ENCODE results near the gene SLC29A3.
"Not testable (repeated sequence)": the region's sequence is repeated elsewhere in the genome, so short reads cannot be mapped to it uniquely, and the experiment has no call there.

The SLC29A3 gene

DNA sequence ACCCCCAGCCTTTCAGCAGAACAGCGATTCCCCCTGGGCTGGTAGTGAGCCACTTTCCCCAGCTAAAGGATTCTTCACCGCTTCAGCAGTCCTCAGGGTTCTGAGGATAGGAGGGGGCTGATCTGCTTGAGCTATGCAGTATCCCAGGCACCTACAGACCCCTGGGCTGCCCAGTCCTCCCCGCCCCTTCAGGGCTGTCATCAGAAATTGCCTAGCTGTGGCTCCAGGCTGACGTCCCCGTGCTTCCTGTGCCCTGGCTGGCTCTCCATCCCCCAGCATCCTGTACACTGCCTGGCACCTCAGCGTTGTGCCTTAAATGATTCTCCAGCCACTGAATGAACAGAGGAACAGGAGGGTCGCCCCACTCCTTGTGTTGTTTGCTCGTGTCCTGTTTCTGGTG, 39.2 kb downstream of the SLC29A3 start:
- no peak for TF ChIP-seq ZNF274 (IDR thresholded peaks at IDR 0.05; ENCODE audit: low read depth, low read length)
- no peak for TF ChIP-seq YY1 (IDR thresholded peaks at IDR 0.05; ENCODE audit: insufficient read depth, insufficient read length)
- no peak for TF ChIP-seq SUZ12 (IDR thresholded peaks at IDR 0.05; ENCODE audit: extremely low read depth, insufficient read depth, insufficient read length)

GRCh38 chr10:71358906-71359305, 39.8 kb downstream of the SLC29A3 start:
- H3K36me3 ChIP-seq (ENCODE audit: insufficient read depth, insufficient read length, low read length), result peaks cover 18% of the 10 kb centered on the region

More for the DNA sequence above, 39.2 kb downstream of the SLC29A3 start:
- no peak for DNase-seq (ENCODE audit: low read depth, low spot score)
- H3K36me3 ChIP-seq (ENCODE audit: insufficient read depth, insufficient read length, low read length), result peaks cover 18% of the 10 kb centered on the region
- H3K27me3 ChIP-seq (ENCODE audit: insufficient read depth, insufficient read length), result no peaks in the 10 kb centered on the region
- no peak overlapping the region for H3K9ac ChIP-seq (ENCODE audit: insufficient read length, low read depth)
- H3K9me3 ChIP-seq (ENCODE audit: insufficient read depth, low read length), result no peaks in the 10 kb centered on the region
- no peaks in the 10 kb centered on the region for H3K4me1 ChIP-seq (ENCODE audit: insufficient read depth, insufficient read length)
- no peak overlapping the region for H3K4me3 ChIP-seq (ENCODE audit: insufficient read length, low read depth)

DNA sequence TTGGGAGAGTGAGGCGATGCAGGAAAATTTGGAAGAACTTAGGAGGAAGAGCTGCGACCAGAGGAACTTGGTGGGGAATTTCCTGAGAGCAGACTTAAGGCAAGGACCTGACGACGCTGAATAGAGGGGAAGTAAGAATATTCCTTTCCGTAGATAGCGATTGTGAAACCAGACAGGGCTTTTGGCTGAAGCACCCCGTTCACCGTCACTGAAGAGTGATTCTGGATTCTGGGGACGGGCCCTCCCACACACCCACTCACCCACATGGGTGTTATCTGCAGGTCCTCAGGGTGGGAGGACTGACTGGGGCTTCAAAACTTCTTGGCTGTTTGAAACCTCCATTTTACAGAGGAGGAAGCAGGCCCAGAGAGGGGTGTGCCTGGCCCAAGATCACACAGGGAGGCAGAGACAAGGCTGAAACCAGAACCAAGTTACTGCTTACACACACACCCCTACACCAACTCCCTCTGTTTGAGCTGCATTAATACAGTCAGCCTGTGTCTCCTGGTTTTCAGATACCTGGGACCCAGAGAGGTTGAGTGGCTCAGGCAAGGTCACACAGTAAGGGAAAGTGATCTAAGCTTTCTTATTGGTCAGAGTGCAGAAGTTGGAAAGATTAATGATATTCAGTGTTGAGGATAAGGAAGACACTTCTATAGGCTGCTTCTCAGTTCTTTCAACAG, 40.4 kb downstream of the SLC29A3 start:
- H3K9ac ChIP-seq (ENCODE audit: insufficient read length, low read depth), result no peak overlapping the region
- no peak overlapping the region for H3K4me3 ChIP-seq (ENCODE audit: insufficient read length, low read depth)
- no peaks in the 10 kb centered on the region for H3K9me3 ChIP-seq (ENCODE audit: insufficient read depth, low read length)
- peaks cover 18% of the 10 kb centered on the region for H3K36me3 ChIP-seq (ENCODE audit: insufficient read depth, insufficient read length, low read length)
- no peak for DNase-seq (ENCODE audit: low read depth, low spot score)
- no peaks in the 10 kb centered on the region for H3K27me3 ChIP-seq (ENCODE audit: insufficient read depth, insufficient read length)
- TF ChIP-seq YY1 (IDR thresholded peaks at IDR 0.05; ENCODE audit: insufficient read depth, insufficient read length) (no peak), ZNF274 (IDR thresholded peaks at IDR 0.05; ENCODE audit: low read depth, low read length) (no peak), SUZ12 (IDR thresholded peaks at IDR 0.05; ENCODE audit: extremely low read depth, insufficient read depth, insufficient read length) (no peak)
- no peaks in the 10 kb centered on the region for H3K4me1 ChIP-seq (ENCODE audit: insufficient read depth, insufficient read length)

More at GRCh38 chr10:71358906-71359305, 39.8 kb downstream of the SLC29A3 start:
- not testable (repeated sequence) for H3K4me1 ChIP-seq (ENCODE audit: insufficient read depth, insufficient read length); H3K9me3 ChIP-seq (ENCODE audit: insufficient read depth, low read length); H3K4me3 ChIP-seq (ENCODE audit: insufficient read length, low read depth); H3K9ac ChIP-seq (ENCODE audit: insufficient read length, low read depth); H3K27me3 ChIP-seq (ENCODE audit: insufficient read depth, insufficient read length); DNase-seq (ENCODE audit: low read depth, low spot score)

DNA sequence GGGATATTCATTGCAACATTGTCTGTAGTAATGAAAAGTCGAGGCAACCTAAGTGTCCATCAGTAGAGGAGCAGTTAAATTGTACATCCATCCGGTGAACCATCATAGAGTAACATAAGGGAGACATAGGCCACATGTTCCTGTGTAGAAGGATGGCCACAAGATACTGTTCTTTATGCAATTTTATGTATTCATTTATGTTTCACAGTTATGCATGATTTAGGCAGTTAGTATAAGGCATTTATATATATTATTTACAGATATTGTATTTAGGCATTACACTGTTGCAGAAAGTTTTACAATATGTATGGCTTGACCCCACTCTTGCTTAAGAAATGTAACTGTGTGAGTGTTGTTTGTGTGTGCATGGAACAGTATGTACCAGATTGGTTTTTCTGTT, 41.7 kb downstream of the SLC29A3 start:
- H3K36me3 ChIP-seq (ENCODE audit: insufficient read depth, insufficient read length, low read length), result peaks cover 18% of the 10 kb centered on the region
- H3K4me3 ChIP-seq (ENCODE audit: insufficient read length, low read depth), result no peak overlapping the region
- no peaks in the 10 kb centered on the region for H3K4me1 ChIP-seq (ENCODE audit: insufficient read depth, insufficient read length)
- no peaks in the 10 kb centered on the region for H3K9me3 ChIP-seq (ENCODE audit: insufficient read depth, low read length)
- no peaks in the 10 kb centered on the region for H3K27me3 ChIP-seq (ENCODE audit: insufficient read depth, insufficient read length)
- TF ChIP-seq SUZ12 (IDR thresholded peaks at IDR 0.05; ENCODE audit: extremely low read depth, insufficient read depth, insufficient read length) (no peak), YY1 (IDR thresholded peaks at IDR 0.05; ENCODE audit: insufficient read depth, insufficient read length) (no peak), ZNF274 (IDR thresholded peaks at IDR 0.05; ENCODE audit: low read depth, low read length) (no peak)
- no peak for DNase-seq (ENCODE audit: low read depth, low spot score)
- H3K9ac ChIP-seq (ENCODE audit: insufficient read length, low read depth), result no peak overlapping the region

GRCh38 chr10:71361581-71361980, 42.5 kb downstream of the SLC29A3 start:
- DNase-seq (ENCODE audit: low read depth, low spot score), result no peak
- Histone ChIP-seq H3K9me3 (ENCODE audit: insufficient read depth, low read length) (no peaks in the 10 kb centered on the region), H3K36me3 (ENCODE audit: insufficient read depth, insufficient read length, low read length) (peaks cover 11% of the 10 kb centered on the region), H3K4me3 (ENCODE audit: insufficient read length, low read depth) (no peak overlapping the region), H3K27me3 (ENCODE audit: insufficient read depth, insufficient read length) (no peaks in the 10 kb centered on the region), H3K4me1 (ENCODE audit: insufficient read depth, insufficient read length) (no peaks in the 10 kb centered on the region), H3K9ac (ENCODE audit: insufficient read length, low read depth) (no peak overlapping the region)
- TF ChIP-seq ZNF274 (IDR thresholded peaks at IDR 0.05; ENCODE audit: low read depth, low read length) (no peak), YY1 (IDR thresholded peaks at IDR 0.05; ENCODE audit: insufficient read depth, insufficient read length) (no peak), SUZ12 (IDR thresholded peaks at IDR 0.05; ENCODE audit: extremely low read depth, insufficient read depth, insufficient read length) (no peak)

- Histone ChIP-seq H3K36me3 (ENCODE audit: insufficient read depth, insufficient read length, low read length) (peaks cover 11% of the 10 kb centered on the region), H3K4me1 (ENCODE audit: insufficient read depth, insufficient read length) (no peaks in the 10 kb centered on the region), H3K27me3 (ENCODE audit: insufficient read depth, insufficient read length) (no peaks in the 10 kb centered on the region), H3K9me3 (ENCODE audit: insufficient read depth, low read length) (no peaks in the 10 kb centered on the region), H3K4me3 (ENCODE audit: insufficient read length, low read depth) (no peak overlapping the region), H3K9ac (ENCODE audit: insufficient read length, low read depth) (no peak overlapping the region)
- DNase-seq (ENCODE audit: low read depth, low spot score), result no peak
- TF ChIP-seq SUZ12 (IDR thresholded peaks at IDR 0.05; ENCODE audit: extremely low read depth, insufficient read depth, insufficient read length) (no peak), YY1 (IDR thresholded peaks at IDR 0.05; ENCODE audit: insufficient read depth, insufficient read length) (no peak), ZNF274 (IDR thresholded peaks at IDR 0.05; ENCODE audit: low read depth, low read length) (no peak)
These were observed 43.1 kb downstream of the SLC29A3 start for GRCh38 chr10:71362141-71362540.

- TF ChIP-seq SUZ12 (IDR thresholded peaks at IDR 0.05; ENCODE audit: extremely low read depth, insufficient read depth, insufficient read length), result no peak
- TF ChIP-seq ZNF274 (IDR thresholded peaks at IDR 0.05; ENCODE audit: low read depth, low read length), result no peak
- no peak for TF ChIP-seq YY1 (IDR thresholded peaks at IDR 0.05; ENCODE audit: insufficient read depth, insufficient read length)
- no peaks in the 10 kb centered on the region for H3K4me1 ChIP-seq (ENCODE audit: insufficient read depth, insufficient read length)
- no peak overlapping the region for H3K4me3 ChIP-seq (ENCODE audit: insufficient read length, low read depth)
- no peaks in the 10 kb centered on the region for H3K9me3 ChIP-seq (ENCODE audit: insufficient read depth, low read length)
- H3K36me3 ChIP-seq (ENCODE audit: insufficient read depth, insufficient read length, low read length), result peaks cover 8% of the 10 kb centered on the region
- DNase-seq (ENCODE audit: low read depth, low spot score), result no peak
- H3K9ac ChIP-seq (ENCODE audit: insufficient read length, low read depth), result no peak overlapping the region
- H3K27me3 ChIP-seq (ENCODE audit: insufficient read depth, insufficient read length), result no peaks in the 10 kb centered on the region
These were observed 44.9 kb downstream of the SLC29A3 start for GRCh38 chr10:71363936-71364335.
